Common myeloid progenitor, CD34-positive (primary cell): ENCODE data around the gene BLID. TPM values are rescaled to one million over a fixed set of nuclear protein-coding genes. Genes with fewer than 3 reads are reported as not detected.
A peak's percentile ranks its signal among the peaks of the same experiment; 100 is the strongest.

Experiments
- CTCF ChIA-PET: fragments of 350-600 bp; sonication (Branson Sonifier 250); formaldehyde crosslinking; loops from one replicate; lab custom pipeline; 2021; ENCODE audit warnings: antibody characterized with exemption; lab: Charles Lee
- POLR2A ChIA-PET: fragments of 350-600 bp; sonication (Branson Sonifier 250); formaldehyde crosslinking; loops from one replicate; lab custom pipeline; 2021; ENCODE audit warnings: antibody characterized with exemption; lab: Charles Lee
- DNase-seq, 3 donors: peaks; one replicate each; pipeline versions ENCODE4 v3.0.0 to v3.0.0-alpha.2; 2013
- H3K27ac ChIP-seq, 2 experiments: 1 replicate in 1 of 2; 2 replicates in 1 of 2; pipeline ENCODE4 v1.7.0; 2013; ENCODE audit warnings: inconsistent platforms in 2 of 2, low read length in 2 of 2, mild to moderate bottlenecking in 2 of 2, low read depth in 1 of 2, moderate library complexity in 1 of 2; ENCODE audit not compliant: severe bottlenecking in 2 of 2, insufficient read depth in 1 of 2, poor library complexity in 1 of 2
- H3K27me3 ChIP-seq, 5 experiments: replicated peaks in 2 of 5; 1 replicate in 3 of 5; 2 replicates in 2 of 5; pipeline versions ENCODE4 v1.6.1 to v1.7.0; 2013; ENCODE audit warnings: low read length in 4 of 5, mild to moderate bottlenecking in 2 of 5, moderate library complexity in 2 of 5, inconsistent platforms in 1 of 5; ENCODE audit not compliant: insufficient read depth in 5 of 5, control insufficient read depth in 4 of 5
- H3K36me3 ChIP-seq, 4 experiments: 1 replicate in 2 of 4; 2 replicates in 2 of 4; pipeline versions ENCODE4 v1.6.1 to v1.7.0; 2013; ENCODE audit warnings: low read length in 3 of 4, control low read depth in 1 of 4, mild to moderate bottlenecking in 1 of 4; ENCODE audit not compliant: control insufficient read depth in 4 of 4, insufficient read depth in 4 of 4
- H3K4me1 ChIP-seq, 4 experiments: 1 replicate in 3 of 4; 2 replicates in 1 of 4; pipeline versions ENCODE4 v1.6.1 to v1.7.1; 2013; ENCODE audit warnings: low read length in 3 of 4, mild to moderate bottlenecking in 3 of 4, control low read depth in 1 of 4, inconsistent platforms in 1 of 4, moderate library complexity in 1 of 4; ENCODE audit not compliant: control insufficient read depth in 4 of 4, insufficient read depth in 4 of 4; ENCODE audit errors: control extremely low read depth in 1 of 4
- H3K4me3 ChIP-seq, 7 experiments: 1 replicate in 4 of 7; 2 replicates in 3 of 7; pipeline versions ENCODE4 v1.5.1 to v1.7.0; 2013; ENCODE audit warnings: mild to moderate bottlenecking in 7 of 7, low read length in 6 of 7, moderate library complexity in 6 of 7, inconsistent platforms in 2 of 7, low read depth in 2 of 7, control low read depth in 1 of 7; ENCODE audit not compliant: insufficient read depth in 4 of 7, control insufficient read depth in 1 of 7; ENCODE audit errors: extremely low read depth in 1 of 7
- H3K9me3 ChIP-seq, 5 experiments: 1 replicate in 4 of 5; 2 replicates in 1 of 5; pipeline versions ENCODE4 v1.6.1 to v1.7.1; 2013; ENCODE audit warnings: low read length in 4 of 5, mild to moderate bottlenecking in 2 of 5, inconsistent platforms in 1 of 5, low read depth in 1 of 5, moderate library complexity in 1 of 5; ENCODE audit not compliant: control insufficient read depth in 4 of 5, insufficient read depth in 2 of 5; ENCODE audit errors: control extremely low read depth in 1 of 5
- WGBS: methylation state at CpG from one replicate; pipeline ENCODE4 v1.1.5; 2013; ENCODE audit not compliant: insufficient coverage; 5-methylcytosine and 5-hydroxymethylcytosine counted together
- polyA plus RNA-seq: library from polyadenylated mRNA; unstranded; fragments of 120-200 nt; gene quantifications from one replicate; pipeline ENCODE4 v1.2.1, GENCODE V29; 2013

BLID gene, protein sequence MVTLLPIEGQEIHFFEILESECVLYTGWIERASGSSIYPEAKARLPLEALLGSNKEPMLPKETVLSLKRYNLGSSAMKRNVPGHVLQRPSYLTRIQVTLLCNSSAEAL
- not detected for polyA plus RNA-seq

DNA sequence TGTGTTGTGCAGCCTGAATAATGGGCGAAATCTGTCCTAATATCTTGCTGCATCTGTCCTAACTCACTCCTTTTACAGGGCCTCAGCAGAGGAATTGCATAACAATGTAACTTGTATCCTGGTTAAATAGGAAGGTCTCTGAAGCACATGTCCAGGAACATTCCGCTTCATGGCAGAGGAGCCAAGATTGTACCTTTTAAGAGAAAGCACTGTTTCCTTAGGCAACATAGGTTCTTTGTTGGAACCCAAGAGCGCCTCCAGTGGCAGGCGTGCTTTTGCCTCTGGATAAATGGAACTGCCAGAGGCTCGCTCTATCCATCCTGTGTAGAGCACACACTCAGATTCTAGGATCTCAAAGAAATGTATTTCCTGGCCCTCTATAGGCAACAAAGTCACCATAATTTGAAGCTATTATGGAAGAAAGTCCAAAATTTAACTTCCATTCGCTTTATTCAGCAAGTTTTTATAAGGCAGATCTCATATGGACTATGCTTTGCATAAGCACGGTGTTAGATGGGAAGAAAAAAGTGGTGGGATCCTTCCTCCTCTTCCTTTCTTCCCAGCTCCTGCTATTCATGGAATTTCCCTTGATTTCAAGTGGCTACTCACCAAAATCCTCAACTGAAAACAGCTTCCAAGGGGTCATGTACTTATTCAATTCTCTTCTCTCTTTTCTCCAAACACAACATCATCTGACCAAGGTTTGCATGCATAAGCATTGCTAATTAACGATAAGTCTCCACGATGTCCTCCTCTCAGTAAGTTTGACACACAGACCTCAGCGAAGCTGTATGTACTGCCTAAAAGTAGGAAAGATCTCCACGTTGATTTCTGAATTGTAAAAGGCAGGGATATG, at the start of gene BLID:
Gene BLID (minus strand): TSS at position 692 of the 856 bp plus-strand sequence. CDS start 293 bp downstream, at position 399.
- Histone ChIP-seq H3K27ac (no peak within 1 kb of the TSS), H3K9me3 (no peaks in the 10 kb centered on the region), H3K4me3 (no peak within 1 kb of the TSS), H3K36me3 (no peaks in the 10 kb centered on the region), H3K4me1 (no peaks in the 10 kb centered on the region), H3K27me3 (peaks cover 0 to 3% (median 0%) of the 10 kb centered on the region in 5 experiments)
- WGBS = 87% methylated on average over 10 of the region's 11 CpGs
- POLR2A ChIA-PET = no interaction called here
- peak in 2 of 3 donors; percentile 6 to 15 for DNase-seq
- CTCF ChIA-PET = interaction anchor here (1.3 kb wide), 1 partner anchor 14 kb away, joined by 4 read pairs; no protein-coding TSS in a partner anchor

DNA sequence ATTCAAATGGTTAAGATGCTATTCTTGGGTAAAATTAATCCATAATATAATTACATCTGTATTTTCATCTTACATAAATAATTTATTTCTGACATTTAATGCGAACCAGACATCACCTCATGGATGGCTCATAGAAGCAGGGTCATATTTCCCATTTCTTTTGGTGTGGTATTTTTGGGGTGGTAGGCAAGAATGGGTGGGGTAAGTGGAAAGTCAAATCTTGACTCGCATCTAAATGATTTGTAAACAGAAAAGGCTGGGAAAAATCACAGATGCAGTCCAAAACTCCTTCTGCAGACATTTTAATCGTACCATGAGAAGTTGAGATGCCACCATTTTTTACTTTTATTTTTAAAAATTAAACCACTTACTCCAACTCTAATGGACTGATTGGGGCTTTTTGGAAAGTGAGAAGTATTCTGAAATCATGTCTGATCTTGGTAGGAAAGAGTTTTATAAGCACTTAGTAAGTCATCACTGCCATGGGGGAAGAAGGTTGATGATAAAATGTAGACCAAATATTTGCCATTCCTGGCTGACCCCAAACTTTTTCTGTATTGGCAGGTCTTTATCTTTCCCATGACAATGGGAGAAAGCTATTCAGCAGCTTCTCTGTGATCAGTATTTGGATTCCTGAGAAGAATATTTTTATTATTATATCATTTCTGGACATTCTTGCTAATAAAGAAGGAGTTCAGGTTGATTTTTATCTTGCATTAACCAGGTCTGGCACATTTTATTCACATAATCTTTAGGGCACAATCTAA, 47.2 kb upstream of the BLID start:
- H3K9me3 ChIP-seq = no peaks in the 10 kb centered on the region
- H3K4me1 ChIP-seq = peaks cover 0 to 5% (median 2%) of the 10 kb centered on the region in 4 experiments
- H3K27ac ChIP-seq = no peak overlapping the region
- H3K36me3 ChIP-seq = no peaks in the 10 kb centered on the region
- no peak overlapping the region for H3K4me3 ChIP-seq
- ChIA-PET POLR2A (no interaction called here), CTCF (no interaction called here)
- H3K27me3 ChIP-seq = no peaks in the 10 kb centered on the region
- WGBS = 100% methylated on average over 1 of the region's 3 CpGs
- no peak for DNase-seq

DNA sequence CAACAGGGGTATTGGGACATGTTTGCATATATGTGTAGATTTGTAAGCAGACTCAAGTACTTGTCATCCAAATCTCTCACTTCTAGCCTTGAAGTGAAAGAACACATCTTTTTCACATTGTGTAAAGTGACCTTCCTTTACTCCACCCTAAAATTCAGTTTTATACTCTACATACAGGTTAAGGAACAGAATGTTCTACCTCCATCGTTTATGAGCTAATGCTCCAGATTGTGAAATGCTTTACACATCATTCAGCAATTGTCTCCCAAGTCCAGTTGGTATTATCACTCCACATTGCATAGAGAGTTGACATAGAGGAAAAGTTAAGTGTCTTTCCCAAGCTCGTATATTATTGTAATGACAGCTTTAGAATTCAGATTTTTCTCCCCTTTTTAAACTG, 46.1 kb upstream of the BLID start:
- Histone ChIP-seq H3K27me3 (no peaks in the 10 kb centered on the region), H3K9me3 (no peaks in the 10 kb centered on the region), H3K27ac (no peak overlapping the region), H3K4me3 (no peak overlapping the region), H3K4me1 (peaks cover 0 to 7% (median 4%) of the 10 kb centered on the region in 4 experiments), H3K36me3 (no peaks in the 10 kb centered on the region)
- POLR2A ChIA-PET = no interaction called here
- WGBS = 100% methylated on average over 2 of the region's 2 CpGs
- CTCF ChIA-PET = no interaction called here
- DNase-seq = no peak

DNA sequence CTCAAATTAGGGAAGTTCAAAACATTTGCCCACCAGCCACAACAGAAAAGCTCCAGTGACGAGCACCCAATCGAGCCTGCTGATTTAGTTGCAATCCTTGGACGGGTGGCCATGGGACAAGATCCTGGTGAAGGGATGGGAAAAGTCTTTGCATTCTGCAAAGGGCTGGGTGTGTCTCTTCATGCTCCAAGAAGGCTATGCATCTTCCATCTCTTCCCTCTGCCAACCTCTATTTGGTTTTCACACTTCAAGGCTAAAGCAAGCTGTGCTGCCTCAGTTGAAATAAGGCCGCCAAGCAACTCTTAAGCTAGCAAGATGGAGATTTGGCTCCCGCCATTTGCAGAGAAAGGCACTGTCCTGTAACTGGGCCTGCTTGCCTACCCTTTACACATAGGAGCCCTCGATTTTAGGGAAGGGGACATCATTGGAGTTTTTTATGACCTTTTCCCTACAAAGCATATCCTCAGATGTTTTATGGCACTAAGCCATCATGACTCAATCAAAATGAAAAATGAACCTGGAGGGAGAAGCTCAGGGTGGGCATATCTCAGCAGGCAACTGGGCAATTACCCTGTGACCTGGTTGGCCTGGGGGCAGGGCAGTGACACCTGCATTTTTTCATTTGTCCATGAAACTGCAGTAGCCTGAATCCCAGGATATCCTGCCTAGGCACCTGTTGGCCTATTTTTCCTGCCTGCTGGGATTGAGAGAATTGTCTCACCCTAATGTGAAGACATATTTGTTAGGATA, 45.0 kb upstream of the BLID start:
- Histone ChIP-seq H3K27me3 (no peaks in the 10 kb centered on the region), H3K4me3 (no peak overlapping the region), H3K4me1 (peaks cover 0 to 11% (median 4%) of the 10 kb centered on the region in 4 experiments), H3K36me3 (no peaks in the 10 kb centered on the region), H3K9me3 (no peaks in the 10 kb centered on the region), H3K27ac (no peak overlapping the region)
- ChIA-PET POLR2A (no interaction called here), CTCF (no interaction called here)
- DNase-seq = no peak
- 79% methylated on average over 5 of the region's 6 CpGs for WGBS

DNA sequence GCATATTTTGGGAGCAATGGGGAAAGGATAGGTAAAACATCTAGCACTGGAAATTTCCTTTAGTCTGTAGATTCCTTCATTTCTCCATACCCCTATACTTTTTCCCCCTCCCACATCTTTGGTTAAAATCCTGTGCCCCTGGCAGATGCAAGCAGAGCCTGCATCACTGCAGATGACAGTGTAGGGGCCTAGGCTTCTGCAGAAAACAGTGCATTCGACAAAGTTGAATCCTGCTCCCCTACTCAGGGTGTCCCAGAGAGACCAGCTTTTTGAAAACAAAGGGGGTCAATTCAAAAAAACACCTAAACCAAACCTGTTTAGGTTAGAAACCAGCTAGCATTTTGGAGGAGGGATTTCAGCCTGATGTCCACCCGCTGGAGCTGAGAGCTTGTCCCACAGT, 43.8 kb upstream of the BLID start:
- Histone ChIP-seq H3K4me1 (peaks cover 0 to 11% (median 4%) of the 10 kb centered on the region in 4 experiments), H3K4me3 (no peak overlapping the region), H3K27me3 (no peaks in the 10 kb centered on the region), H3K9me3 (no peaks in the 10 kb centered on the region), H3K36me3 (no peaks in the 10 kb centered on the region), H3K27ac (no peak overlapping the region)
- ChIA-PET CTCF (no interaction called here), POLR2A (no interaction called here)
- WGBS = 100% methylated on average over 1 of the region's 2 CpGs
- DNase-seq = no peak

DNA sequence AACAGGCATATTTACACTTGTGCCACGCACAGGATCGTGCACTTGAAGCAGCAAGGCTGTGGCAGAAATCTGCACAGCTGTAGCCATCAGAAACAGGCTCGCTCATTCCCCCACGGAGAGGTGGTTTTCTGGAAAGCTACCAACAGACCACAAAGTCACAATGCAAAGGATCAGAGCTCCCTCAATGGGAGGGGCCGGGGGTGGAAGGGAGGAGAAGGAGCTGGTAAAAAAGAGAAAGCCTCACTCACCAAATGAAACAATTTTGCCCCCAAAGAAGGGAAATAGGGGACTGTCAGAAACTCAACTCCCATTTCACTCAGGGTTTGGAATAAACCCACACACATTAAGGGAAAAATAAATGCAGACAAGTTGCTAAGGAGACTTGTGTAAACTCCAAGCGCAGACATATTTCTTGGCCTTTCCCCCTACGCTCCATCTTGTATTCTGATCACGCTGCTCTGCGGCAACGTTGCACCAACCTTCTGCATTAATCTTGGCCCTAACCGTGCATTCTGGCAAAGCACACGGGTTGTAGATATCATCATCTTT, 43.2 kb upstream of the BLID start:
- WGBS = 62% methylated on average over 6 of the region's 12 CpGs
- H3K36me3 ChIP-seq = no peaks in the 10 kb centered on the region

More for the DNA sequence above, 43.2 kb upstream of the BLID start:
- peak in 1 of 3 donors; percentile 10 for DNase-seq
- POLR2A ChIA-PET = no interaction called here
- CTCF ChIA-PET = no interaction called here
- Histone ChIP-seq H3K9me3 (no peaks in the 10 kb centered on the region), H3K27me3 (no peaks in the 10 kb centered on the region), H3K4me1 (peaks cover 0 to 11% (median 4%) of the 10 kb centered on the region in 4 experiments), H3K4me3 (no peak overlapping the region), H3K27ac (no peak overlapping the region)
